ENCODE results near the gene EIPR1. TPM values are rescaled to one million over a fixed set of nuclear protein-coding genes. Genes with fewer than 3 reads are reported as not detected.
A peak's percentile ranks its signal among the peaks of the same experiment; 100 is the strongest.

Gene EIPR1
- total and polyA plus RNA-seq, 2 donors from 2014 or later = 28.2 to 37.8 TPM

GRCh38 chr2:3355951-3356569, 21.6 kb downstream of the EIPR1 start:
- DNase-seq (peak in 2 of 5 donors; percentile 39 to 44), FAIRE-seq (no peak)
- intact Hi-C loops (cut with DNase I) = no loop called here
- H3K4me1 ChIP-seq (ENCODE audit: control insufficient read depth in 2 of 3, insufficient read depth in 2 of 3, low read depth in 1 of 3, low read length in 3 of 3) = peaks cover 0 to 11% (median 7%) of the 10 kb centered on the region in 3 donors
- H3K9me3 ChIP-seq (ENCODE audit: control insufficient read depth in 2 of 3, insufficient read depth in 1 of 3, low read length in 3 of 3) = no peaks in the 10 kb centered on the region
- no peaks in the 10 kb centered on the region for H3K27me3 ChIP-seq (ENCODE audit: control insufficient read depth, insufficient read depth, low read length)
- peaks cover 0 to 4% (median 0%) of the 10 kb centered on the region in 3 donors for H3K36me3 ChIP-seq (ENCODE audit: control insufficient read depth in 2 of 3, insufficient read depth in 3 of 3, low read length in 3 of 3)
- H3K9ac ChIP-seq (ENCODE audit: low read length in 3 of 3) = no peak overlapping the region
- peak overlapping the region in 2 of 3 donors; percentile 20 to 42 for H3K4me3 ChIP-seq (ENCODE audit: low read length in 3 of 3)
- no peak for TF ChIP-seq CTCF (IDR thresholded peaks at IDR 0.05; ENCODE audit: borderline replicate concordance, extremely low read depth, insufficient read depth)
- H3K27ac ChIP-seq (ENCODE audit: low read depth in 2 of 2, low read length in 2 of 2) = peak overlapping the region; percentile 57 to 59

- no peak for TF ChIP-seq CTCF (IDR thresholded peaks at IDR 0.05; ENCODE audit: borderline replicate concordance, extremely low read depth, insufficient read depth)
- Histone ChIP-seq H3K27me3 (ENCODE audit: control insufficient read depth, insufficient read depth, low read length) (no peaks in the 10 kb centered on the region), H3K4me1 (ENCODE audit: control insufficient read depth in 2 of 3, insufficient read depth in 2 of 3, low read depth in 1 of 3, low read length in 3 of 3) (peaks cover 0 to 11% (median 7%) of the 10 kb centered on the region in 3 donors), H3K36me3 (ENCODE audit: control insufficient read depth in 2 of 3, insufficient read depth in 3 of 3, low read length in 3 of 3) (peaks cover 0 to 4% (median 0%) of the 10 kb centered on the region in 3 donors), H3K9me3 (ENCODE audit: control insufficient read depth in 2 of 3, insufficient read depth in 1 of 3, low read length in 3 of 3) (no peaks in the 10 kb centered on the region), H3K4me3 (ENCODE audit: low read length in 3 of 3) (no peak overlapping the region), H3K9ac (ENCODE audit: low read length in 3 of 3) (no peak overlapping the region), H3K27ac (ENCODE audit: low read depth in 2 of 2, low read length in 2 of 2) (peak overlapping the region; percentile 3 to 74)
- FAIRE-seq = no peak
- intact Hi-C loops (cut with DNase I) = no loop called here
- DNase-seq = peak in 1 of 5 donors; percentile 27
These were observed 22.6 kb downstream of the EIPR1 start for GRCh38 chr2:3354986-3355385.

GRCh38 chr2:3349211-3349693, 28.4 kb downstream of the EIPR1 start:
- H3K27ac ChIP-seq (ENCODE audit: low read depth in 2 of 2, low read length in 2 of 2) = peak overlapping the region; percentile 78 to 91
- H3K9ac ChIP-seq (ENCODE audit: low read length in 3 of 3) = peak overlapping the region in 2 of 3 donors; percentile 39 to 78
- DNase-seq = peak; percentile 59 to 90 (median 69)
- peaks cover 0 to 18% (median 6%) of the 10 kb centered on the region in 3 donors for H3K4me1 ChIP-seq (ENCODE audit: control insufficient read depth in 2 of 3, insufficient read depth in 2 of 3, low read depth in 1 of 3, low read length in 3 of 3)
- FAIRE-seq = no peak
- H3K36me3 ChIP-seq (ENCODE audit: control insufficient read depth in 2 of 3, insufficient read depth in 3 of 3, low read length in 3 of 3) = peaks cover 0 to 4% (median 0%) of the 10 kb centered on the region in 3 donors
- no peaks in the 10 kb centered on the region for H3K27me3 ChIP-seq (ENCODE audit: control insufficient read depth, insufficient read depth, low read length)
- H3K4me3 ChIP-seq (ENCODE audit: low read length in 3 of 3) = peak overlapping the region; percentile 20 to 48 (median 39)
- intact Hi-C loops (cut with DNase I) = no loop called here
- TF ChIP-seq CTCF (IDR thresholded peaks at IDR 0.05; ENCODE audit: borderline replicate concordance, extremely low read depth, insufficient read depth) = no peak
- H3K9me3 ChIP-seq (ENCODE audit: control insufficient read depth in 2 of 3, insufficient read depth in 1 of 3, low read length in 3 of 3) = no peaks in the 10 kb centered on the region

Measured in kidney (tissue), 14 donors.